Motor neuron (in vitro differentiated cells): ENCODE data around the gene MAP3K19. TPM values are rescaled to one million over a fixed set of nuclear protein-coding genes. Genes with fewer than 3 reads are reported as not detected.

Experiments
- ATAC-seq, 8 experiments: fragments of 200-7000 bp; cut with Tn5 transposase; replicated peaks in 6 of 8; 2 replicates each; pipeline ENCODE4 v1.8.0; 2021; ENCODE audit warnings: mild to moderate bottlenecking in 8 of 8, moderate library complexity in 8 of 8
- H3K27ac ChIP-seq, 2 donors: fragments of 250-450 bp; sonication (Bioruptor Pico); 2 replicates each; pipeline ENCODE4 v1.9.0; 2021; ENCODE audit warnings: antibody characterized with exemption in 2 of 2, mild to moderate bottlenecking in 2 of 2, moderate library complexity in 1 of 2
- H3K4me1 ChIP-seq, 2 donors: fragments of 250-450 bp; sonication (Bioruptor Pico); replicated peaks in 1 of 2; 2 replicates each; pipeline ENCODE4 v1.6.1; 2021; ENCODE audit warnings: antibody characterized with exemption in 2 of 2, mild to moderate bottlenecking in 2 of 2, moderate library complexity in 1 of 2
- H3K4me3 ChIP-seq, 5 donors: fragments of 250-450 bp; sonication (Bioruptor Pico); 2 replicates each; pipeline ENCODE4 v1.9.0; 2021; ENCODE audit warnings: antibody characterized with exemption in 5 of 5, mild to moderate bottlenecking in 5 of 5, moderate library complexity in 4 of 5
- WGBS, 10 experiments: fragments of 450-650 bp; shearing (Covaris generic); methylation state at CpG; one replicate each; pipeline ENCODE4 v1.0.0; 2022; 5-methylcytosine and 5-hydroxymethylcytosine counted together
- in situ Hi-C, 9 experiments: fragments of 400-800 bp; cut with MboI; loops; one replicate each; pipeline ENCODE4 v1.15.0; 2021; ENCODE audit warnings: low sequenced_read_pairs in 9 of 9, low pct_unique_long_range_greater_than_20kb in 2 of 9; ENCODE audit not compliant: unreplicated experiment in 9 of 9
- total RNA-seq, 8 experiments: library from RNA; unstranded; fragments of 300-600 nt; gene quantifications; 2 replicates each; pipeline versions ENCODE4 v1.2.3 to v1.2.4, GENCODE V29; 2022

Gene MAP3K19
- total RNA-seq, 8 experiments from 2014 or later: 0.17 to 34.3 (median 0.58) TPM; not detected in 2

- no peak overlapping the region for H3K27ac ChIP-seq
- in situ Hi-C loops: no loop called here
- no peak overlapping the region for H3K4me3 ChIP-seq
- H3K4me1 ChIP-seq: peaks cover 2 to 4% of the 10 kb centered on the region in 2 donors
- no peak for ATAC-seq
- 50 to 96% (median 75%) methylated on average over 1 to 2 of the region's 2 CpGs; no CpG with 5 or more reads in 2 of the 10 experiments for WGBS, 10 experiments
Observed at GRCh38 chr2:134934150-134934549, 113.1 kb downstream of the MAP3K19 start.

GRCh38 chr2:134933732-134934131 lies 113.5 kb downstream of the MAP3K19 start:
- no peak for ATAC-seq
- H3K4me1 ChIP-seq: peaks cover 2 to 4% of the 10 kb centered on the region in 2 donors
- H3K27ac ChIP-seq: no peak overlapping the region
- in situ Hi-C loops: no loop called here
- 78 to 100% (median 100%) methylated on average over 1 of the region's 1 CpG; no CpG with 5 or more reads in 4 of the 10 experiments for WGBS, 10 experiments
- H3K4me3 ChIP-seq: no peak overlapping the region

- in situ Hi-C loops: no loop called here
- WGBS, 10 experiments: 76 to 100% (median 90%) methylated on average over 2 to 3 of the region's 3 CpGs
- H3K4me3 ChIP-seq: no peak overlapping the region
- H3K4me1 ChIP-seq: peaks cover 2 to 4% of the 10 kb centered on the region in 2 donors
- no peak for ATAC-seq
- H3K27ac ChIP-seq: no peak overlapping the region
Observed at GRCh38 chr2:134932864-134933526, 114.3 kb downstream of the MAP3K19 start.

GRCh38 chr2:134927195-134927594 lies 120.1 kb downstream of the MAP3K19 start:
- 83 to 100% (median 90%) methylated on average over 2 to 3 of the region's 3 CpGs; no CpG with 5 or more reads in 1 of the 10 experiments for WGBS, 10 experiments
- Histone ChIP-seq H3K27ac (no peak overlapping the region), H3K4me1 (peaks cover 0 to 13% of the 10 kb centered on the region in 2 donors), H3K4me3 (no peak overlapping the region)
- peak in 6 of 8 experiments; percentile 23 to 50 (median 41) for ATAC-seq
- in situ Hi-C loops: no loop called here

GRCh38 chr2:134926231-134926931 lies 120.9 kb downstream of the MAP3K19 start:
- WGBS, 10 experiments: 56 to 100% (median 85%) methylated on average over 2 to 3 of the region's 3 CpGs; no CpG with 5 or more reads in 2 of the 10 experiments
- no peak overlapping the region for H3K4me3 ChIP-seq
- peak overlapping the region in 1 of 2 donors; percentile 26 for H3K27ac ChIP-seq
- ATAC-seq: peak in 5 of 8 experiments; percentile 20 to 33 (median 31)
- peaks cover 1 to 13% of the 10 kb centered on the region in 2 donors for H3K4me1 ChIP-seq
- in situ Hi-C loops: no loop called here

- WGBS, 10 experiments: 83 to 100% (median 100%) methylated on average over 1 of the region's 1 CpG; no CpG with 5 or more reads in 2 of the 10 experiments
- Histone ChIP-seq H3K27ac (no peak overlapping the region), H3K4me1 (peaks cover 10 to 11% of the 10 kb centered on the region in 2 donors), H3K4me3 (no peak overlapping the region)
- in situ Hi-C loops: loop anchor here in 2 of 9 experiments (25.0 kb wide), 1 partner anchor 813 kb away; no protein-coding TSS in a partner anchor
- ATAC-seq: no peak
Observed at GRCh38 chr2:134924912-134925311, 122.3 kb downstream of the MAP3K19 start.

GRCh38 chr2:134919341-134920210 lies 127.7 kb downstream of the MAP3K19 start:
- in situ Hi-C loops: loop anchor here in 2 of 9 experiments (25.0 kb wide), 1 partner anchor 807 kb away; no protein-coding TSS in a partner anchor
- peaks cover 5 to 14% of the 10 kb centered on the region in 2 donors for H3K4me1 ChIP-seq
- peak in 3 of 8 experiments; percentile 1 to 2 (median 1) for ATAC-seq
- WGBS, 10 experiments: 0 to 4% (median 0%) methylated on average over 6 to 27 of the region's 30 CpGs
- peak overlapping the region; percentile 94 to 96 for H3K27ac ChIP-seq
- peak overlapping the region; percentile 62 to 92 (median 75) for H3K4me3 ChIP-seq

- peak within 1 kb of the TSS; percentile 62 to 92 (median 75) for H3K4me3 ChIP-seq
- peaks cover 5 to 14% of the 10 kb centered on the region in 2 donors for H3K4me1 ChIP-seq
- WGBS, 10 experiments: 0% methylated on average over 1 to 3 of the region's 83 CpGs; no CpG with 5 or more reads in 8 of the 10 experiments
- peak within 1 kb of the TSS; percentile 94 to 96 for H3K27ac ChIP-seq
- in situ Hi-C loops: loop anchor here in 2 of 9 experiments (25.0 kb wide), 1 partner anchor 806 kb away; no protein-coding TSS in a partner anchor
- peak; percentile 75 to 89 (median 84) for ATAC-seq
Observed at GRCh38 chr2:134918526-134919340, 128.5 kb downstream of the MAP3K19 start, which contains the start of gene CCNT2. Gene CCNT2, plus strand, starts transcription at chr2:134918822. Its CDS starts 33 bp downstream, at chr2:134918855.

GRCh38 chr2:134917888-134918525 lies 129.2 kb downstream of the MAP3K19 start:
- in situ Hi-C loops: loop anchor here in 2 of 9 experiments (25.0 kb wide), 1 partner anchor 806 kb away; no protein-coding TSS in a partner anchor

GRCh38 chr2:134917360-134917865 lies 129.8 kb downstream of the MAP3K19 start:
- WGBS, 10 experiments: 22 to 100% (median 39%) methylated on average over 1 to 11 of the region's 16 CpGs; no CpG with 5 or more reads in 1 of the 10 experiments
- H3K27ac ChIP-seq: peak overlapping the region; percentile 77 to 83
- H3K4me1 ChIP-seq: peaks cover 5 to 14% of the 10 kb centered on the region in 2 donors
- peak overlapping the region; percentile 62 to 92 (median 75) for H3K4me3 ChIP-seq
- ATAC-seq: no peak
- in situ Hi-C loops: loop anchor here in 2 of 9 experiments (25.0 kb wide), 1 partner anchor 805 kb away; no protein-coding TSS in a partner anchor

More at GRCh38 chr2:134917888-134918525, 129.2 kb downstream of the MAP3K19 start:
- WGBS, 10 experiments: 0 to 22% (median 0%) methylated on average over 2 to 24 of the region's 38 CpGs
- Histone ChIP-seq H3K4me1 (peaks cover 5 to 14% of the 10 kb centered on the region in 2 donors), H3K4me3 (peak overlapping the region; percentile 62 to 92 (median 75)), H3K27ac (peak overlapping the region; percentile 77 to 83)
- peak; percentile 68 to 86 (median 84) for ATAC-seq
